UCSD-AML1 (cell line): ENCODE measurements around the gene ATOH8.
A peak's percentile ranks its signal among the peaks of the same experiment; 100 is the strongest.

ENCODE experiments used
- DNase-seq: peaks from one replicate; lab custom pipeline; 2025; ENCODE audit not compliant: unreplicated experiment; lab: John Stamatoyannopoulos, UW

Gene ATOH8

DNA sequence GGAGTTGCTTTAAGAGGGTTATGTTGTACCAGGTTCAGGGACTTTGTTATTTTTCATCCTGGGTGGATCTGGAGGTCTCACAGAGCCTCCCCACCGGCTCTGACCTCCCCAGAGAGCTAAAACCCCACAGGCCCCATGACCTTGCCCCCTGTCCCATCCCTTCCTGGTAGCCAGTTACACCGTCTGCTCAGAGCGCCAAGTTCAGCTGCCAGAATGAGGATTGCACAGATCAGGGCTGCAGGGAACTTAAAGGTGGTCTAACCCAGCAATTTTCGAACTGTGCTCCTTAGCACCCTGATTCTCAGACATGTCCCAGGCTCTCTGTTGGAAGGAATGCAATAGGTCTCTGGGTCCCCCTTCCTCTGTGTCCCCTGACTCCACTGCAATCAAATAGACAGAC, 32.1 kb downstream of the ATOH8 start:
- no peak for DNase-seq

DNA sequence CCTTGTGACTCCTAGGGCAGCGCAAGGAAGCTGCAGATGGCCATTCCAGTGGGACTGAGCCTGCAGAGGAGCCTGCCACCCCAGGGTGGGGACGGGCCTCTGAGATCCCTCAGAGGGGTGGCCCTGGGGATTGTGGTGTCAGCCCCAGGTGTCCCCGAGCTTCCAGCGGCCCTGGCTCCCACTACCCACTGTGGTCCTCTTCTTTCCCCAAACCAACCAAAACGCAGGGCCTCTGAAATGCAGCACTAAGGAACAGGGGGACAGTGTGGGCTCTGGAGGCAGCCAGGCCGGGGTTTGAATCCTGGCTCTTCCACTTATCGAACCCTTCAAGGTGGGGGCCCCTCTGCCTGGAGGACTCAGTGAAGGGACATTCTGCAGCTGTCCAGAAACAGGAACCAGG, 32.7 kb downstream of the ATOH8 start:
- DNase-seq, result no peak

DNA sequence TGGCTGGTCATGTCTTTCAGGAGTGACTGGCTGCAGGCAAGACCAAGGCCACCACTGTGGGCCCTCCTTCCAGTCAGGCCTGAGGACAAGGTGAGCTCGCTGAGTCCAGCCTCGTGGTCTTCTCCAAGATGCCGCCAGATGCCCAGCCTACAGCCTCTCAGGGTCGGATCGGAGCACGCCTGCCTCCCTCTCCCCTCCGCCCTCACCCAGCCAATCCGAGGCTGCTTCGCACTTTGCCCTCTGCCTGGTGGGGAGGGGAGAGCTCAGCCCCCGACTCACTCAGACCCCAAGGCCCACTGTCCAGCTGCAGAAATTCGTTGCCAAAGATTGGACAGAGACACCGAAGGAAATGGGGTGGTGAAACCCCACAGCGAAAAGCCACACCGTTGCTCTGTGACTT, 33.1 kb downstream of the ATOH8 start:
- no peak for DNase-seq

DNA sequence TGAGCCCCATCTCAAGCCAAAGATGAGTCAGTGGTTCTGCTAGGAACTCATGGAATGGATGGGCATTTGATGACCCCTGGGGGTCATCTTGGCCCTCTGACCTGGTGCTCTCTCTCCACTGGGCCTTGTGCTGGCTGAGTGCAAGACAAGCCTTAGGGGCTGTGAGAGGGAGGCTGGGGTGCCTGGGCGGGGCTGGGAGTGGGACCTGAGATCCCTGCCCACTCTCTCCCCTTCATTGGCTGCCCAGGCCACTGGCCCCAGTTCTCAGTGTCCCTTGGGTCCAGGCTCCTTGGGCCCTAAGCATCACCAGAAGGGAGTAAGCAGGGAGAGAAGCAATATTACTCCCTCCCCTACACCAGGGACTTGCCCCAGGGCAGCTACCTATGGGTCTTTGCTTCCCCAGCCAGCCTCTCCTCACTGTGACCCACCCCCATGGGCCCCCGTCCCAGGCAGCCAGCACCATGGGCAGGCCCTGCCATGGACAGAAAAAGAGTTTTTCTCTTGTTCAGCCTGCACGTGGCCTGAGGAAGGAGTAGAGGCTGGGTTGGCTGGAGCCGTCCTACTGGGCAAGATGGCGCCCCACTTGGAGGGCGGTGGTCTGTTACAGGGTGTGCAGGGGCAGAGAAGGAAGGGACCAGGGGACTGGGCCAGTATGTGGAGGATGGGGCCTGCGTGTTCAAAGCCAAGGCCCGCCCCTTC, 33.6 kb downstream of the ATOH8 start:
- DNase-seq, result no peak

DNA sequence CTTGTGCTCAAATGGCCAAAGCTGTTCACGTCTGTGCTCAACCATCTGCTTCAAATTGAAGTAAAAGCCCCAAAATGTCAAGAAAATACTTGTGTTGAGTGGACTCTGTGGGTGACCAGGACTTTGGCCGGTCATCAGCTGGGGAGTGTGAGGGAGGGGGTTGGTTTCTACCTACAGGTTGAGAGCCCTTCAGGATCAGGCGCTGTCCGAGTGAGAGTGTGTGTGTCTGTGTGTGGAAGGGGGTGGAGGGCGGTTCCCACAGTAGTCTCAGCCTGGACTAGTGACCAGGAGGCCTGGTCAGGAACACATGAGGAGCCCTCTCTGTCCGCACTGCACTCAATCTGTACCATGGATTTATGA, 34.2 kb downstream of the ATOH8 start:
- DNase-seq, result no peak

DNA sequence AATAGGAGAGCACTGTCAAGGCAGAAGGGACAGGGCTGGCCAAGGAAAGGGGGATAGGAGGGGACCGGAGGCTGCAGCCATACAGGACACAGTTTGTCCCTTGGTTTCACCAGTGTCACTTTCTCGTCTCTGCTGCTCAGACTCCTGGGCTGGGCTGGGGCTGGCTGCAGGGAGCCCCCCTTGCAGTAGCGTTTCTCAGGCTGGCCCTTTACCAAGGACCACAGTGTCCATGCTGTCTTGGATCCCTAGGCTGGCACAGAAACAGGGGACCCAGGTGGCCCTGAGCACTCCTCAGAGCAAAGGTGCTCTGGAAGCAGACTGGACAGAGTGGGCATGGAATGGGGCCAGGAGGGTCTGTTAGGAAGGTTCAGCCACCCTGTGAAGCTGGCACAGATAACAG, 34.8 kb downstream of the ATOH8 start:
- DNase-seq, result no peak

DNA sequence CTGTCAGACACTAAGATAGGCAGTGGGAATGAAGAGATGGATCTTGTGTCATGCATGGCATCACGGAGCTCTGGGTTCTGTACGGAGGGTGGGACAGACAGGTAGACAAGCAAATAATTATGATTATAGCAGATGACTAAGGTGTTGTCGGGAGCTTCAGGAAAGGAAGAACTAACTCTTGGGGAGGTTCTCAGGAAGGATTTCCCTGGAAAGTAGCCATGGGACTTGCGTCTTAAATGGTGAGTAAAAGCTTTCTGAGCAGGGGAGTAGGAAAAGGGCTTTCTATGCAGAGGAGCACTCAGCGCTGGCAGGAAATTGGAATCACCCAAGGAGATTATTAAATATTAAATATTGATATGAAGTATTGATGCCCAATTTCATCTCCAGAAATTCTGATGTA, 35.5 kb downstream of the ATOH8 start:
- DNase-seq, result no peak

DNA sequence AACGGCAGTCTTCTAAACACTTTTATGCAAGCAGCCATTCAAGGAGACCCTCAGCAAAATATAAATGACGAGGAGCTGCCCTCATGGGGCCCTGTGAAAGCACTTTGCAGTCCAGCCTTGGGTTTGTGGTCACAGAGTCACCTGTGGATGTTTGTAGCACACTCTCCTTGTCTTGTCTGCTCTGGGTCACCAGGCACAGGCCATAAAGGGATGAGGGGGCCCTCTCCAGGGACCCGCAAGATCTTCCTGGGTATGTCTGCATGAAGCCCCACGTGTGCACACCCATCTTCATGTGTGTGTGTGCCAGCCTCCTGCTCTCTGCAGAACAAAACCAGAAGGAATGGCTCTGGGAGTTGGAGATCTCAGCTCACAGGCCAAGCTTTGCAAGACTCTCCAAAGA, 36.2 kb downstream of the ATOH8 start:
- no peak for DNase-seq

DNA sequence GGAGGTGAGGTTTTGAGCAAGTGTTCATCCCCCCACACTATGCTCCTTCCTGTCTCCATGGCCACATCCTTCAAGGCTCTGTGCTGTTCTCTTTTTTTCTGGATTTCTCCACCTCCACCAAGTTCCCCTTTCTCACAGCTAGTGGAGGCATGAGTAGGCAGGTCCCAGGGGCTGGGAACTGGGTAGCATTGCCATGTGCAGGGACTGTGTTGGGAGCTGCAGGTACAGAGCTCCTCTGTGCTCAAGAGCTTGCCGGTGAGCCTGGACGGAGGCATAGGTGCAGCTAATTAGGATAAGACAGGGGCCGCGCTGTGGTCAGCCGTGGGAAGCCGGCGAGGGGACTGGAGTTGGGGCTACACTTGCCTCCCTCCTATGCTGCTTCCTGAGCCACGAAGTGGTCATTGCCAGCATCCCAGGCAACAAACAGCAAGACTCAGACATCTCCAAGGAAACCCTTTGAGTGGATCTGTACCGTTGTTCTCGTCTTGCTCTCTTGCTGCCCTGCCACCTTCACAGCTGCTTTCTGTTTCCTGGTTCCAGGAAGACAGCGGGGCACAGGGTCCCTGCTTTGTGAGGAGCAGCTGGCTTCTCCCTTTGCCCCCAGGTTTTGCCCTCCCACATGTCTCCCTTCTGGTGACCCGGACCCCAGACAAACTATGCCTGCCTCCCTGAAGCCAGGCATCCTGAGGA, 36.9 kb downstream of the ATOH8 start:
- DNase-seq, result peak; percentile 53

DNA sequence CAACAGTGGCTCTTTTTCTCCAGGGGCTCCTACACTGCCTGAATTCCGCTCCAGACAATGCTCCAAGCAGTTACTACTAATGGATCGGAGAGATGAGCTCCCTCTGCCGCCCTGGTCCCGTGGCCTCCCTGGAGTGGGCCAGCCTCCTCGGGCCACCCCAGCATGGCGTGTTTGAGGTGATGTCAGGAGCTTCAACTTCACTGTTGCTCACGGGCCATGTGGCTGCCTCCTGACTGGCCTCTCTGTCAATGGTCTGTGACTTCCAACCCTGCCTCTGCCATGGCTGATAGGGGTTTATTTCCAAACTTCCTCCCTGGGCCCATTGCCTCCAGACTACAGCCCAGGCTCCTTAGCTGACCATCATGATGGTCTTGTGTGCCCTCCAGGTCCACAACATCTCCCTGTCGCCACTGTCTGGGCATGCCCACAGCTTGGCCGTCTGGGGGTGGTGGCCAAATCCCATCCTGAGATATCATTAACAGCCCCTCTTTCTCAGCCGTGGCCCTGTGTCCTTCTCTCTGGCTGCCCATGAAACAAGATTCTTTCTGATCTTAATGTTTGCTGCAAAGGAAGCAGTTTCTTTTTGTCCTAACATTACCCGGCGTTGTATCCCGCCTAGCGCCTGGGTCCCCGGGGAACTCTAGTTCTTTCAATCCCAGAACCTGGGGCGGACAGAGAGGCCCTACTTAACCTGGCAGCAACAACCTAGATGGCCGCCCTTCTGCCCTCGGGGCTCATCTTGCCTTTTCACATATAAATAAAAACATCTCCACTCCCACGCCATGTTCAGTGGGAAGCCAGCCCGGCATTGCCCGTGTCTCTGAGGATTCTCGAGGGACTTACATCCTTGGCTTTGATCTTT, 38.1 kb downstream of the ATOH8 start:
- no peak for DNase-seq

DNA sequence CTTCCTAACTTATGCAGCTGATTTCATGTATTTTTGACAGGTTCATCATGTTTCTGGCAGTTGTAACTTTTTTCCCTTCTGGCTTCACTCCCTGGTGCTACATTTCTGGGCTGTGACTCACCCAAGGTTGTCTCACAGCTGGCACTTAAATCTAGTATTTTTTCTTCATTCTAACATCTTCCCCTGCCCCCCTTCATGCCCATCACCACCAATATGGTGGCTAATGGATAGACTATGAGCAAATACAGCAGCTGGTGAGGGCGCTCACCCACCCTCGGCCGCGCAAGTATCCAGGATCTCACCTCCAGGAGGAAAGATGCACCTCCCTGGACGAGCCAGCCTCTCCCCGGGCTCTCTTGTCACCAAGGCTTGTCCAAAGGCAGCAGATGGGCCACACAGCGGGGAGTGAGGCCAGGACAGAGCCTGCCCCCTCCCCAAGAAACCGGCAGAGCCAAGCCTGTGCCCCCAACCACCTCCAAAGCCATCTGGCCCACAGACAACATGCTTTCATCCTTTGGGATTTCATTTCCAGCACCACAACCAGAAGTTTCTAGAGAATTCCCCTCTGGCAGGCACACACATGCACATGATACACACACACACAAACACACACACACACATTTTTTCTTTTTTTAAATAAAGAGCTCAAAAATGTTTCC, 39.1 kb downstream of the ATOH8 start:
- DNase-seq, result no peak

DNA sequence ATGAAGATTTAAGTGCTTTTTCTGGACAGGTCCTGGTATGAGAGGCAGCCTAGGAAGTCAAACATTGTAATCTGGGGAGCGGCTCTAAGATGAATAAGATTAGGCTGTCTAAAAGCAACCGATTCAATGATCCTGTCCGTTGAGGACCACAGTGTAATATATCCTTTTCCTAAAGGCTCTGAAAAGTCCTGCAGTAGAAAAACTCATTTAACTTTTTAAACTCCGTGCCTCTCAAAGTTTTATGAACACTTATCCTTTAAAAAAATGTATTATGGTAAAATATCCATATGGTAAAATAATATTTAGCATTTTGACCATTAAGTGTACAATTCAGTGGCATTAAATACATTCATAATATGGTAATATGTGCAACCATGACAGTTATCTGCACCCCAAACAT, 39.8 kb downstream of the ATOH8 start:
- no peak for DNase-seq

DNA sequence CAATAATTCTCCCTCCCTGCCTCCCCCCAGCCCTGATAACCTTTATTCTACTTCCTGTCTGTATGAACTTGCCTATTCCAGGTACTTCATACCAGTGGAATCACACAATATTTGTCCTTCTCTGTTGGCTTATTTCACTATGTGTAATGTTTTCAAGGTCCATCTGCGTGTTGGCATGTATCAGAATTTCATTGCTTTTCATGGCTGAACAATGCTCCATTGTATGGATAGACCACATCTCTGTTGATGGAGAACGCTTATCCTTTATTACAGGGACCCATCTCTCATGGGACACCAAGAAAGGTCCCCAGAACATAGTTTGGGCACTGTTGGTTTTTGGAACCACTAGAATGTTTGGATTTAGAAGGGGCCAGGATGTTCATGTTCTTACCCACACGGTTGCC, 40.2 kb downstream of the ATOH8 start:
- DNase-seq, result no peak

DNA sequence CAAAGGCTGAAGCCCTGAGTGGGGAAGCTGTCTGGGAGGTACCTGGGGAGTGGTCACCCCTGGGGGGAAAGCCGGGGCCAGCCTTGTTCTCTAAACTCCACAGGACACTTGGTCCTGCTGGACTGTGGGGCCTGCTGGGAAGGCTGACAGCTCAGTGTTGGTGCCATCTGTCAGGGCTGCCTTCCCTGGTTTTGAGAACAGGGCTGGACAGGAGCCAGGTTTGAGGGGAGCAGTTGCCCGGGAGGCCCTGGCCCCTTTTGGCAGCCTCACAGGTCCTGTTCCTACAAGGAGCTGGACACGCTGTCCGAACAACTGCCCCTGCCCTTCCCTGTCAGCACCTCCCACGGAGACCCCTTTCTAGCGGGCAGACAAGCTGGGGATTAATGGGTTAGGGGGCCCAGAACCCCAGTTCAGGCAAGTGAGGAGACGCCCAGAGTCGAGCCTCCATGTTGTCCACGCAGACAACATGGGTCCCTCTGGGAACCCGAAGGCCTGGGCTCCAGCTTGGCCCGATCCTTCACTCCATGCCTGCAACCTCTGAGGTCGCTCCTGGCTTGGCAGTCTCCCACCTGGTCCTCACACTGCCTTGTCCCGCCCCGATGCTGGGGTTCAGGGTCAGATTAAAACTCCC, 40.8 kb downstream of the ATOH8 start:
- DNase-seq, result no peak

DNA sequence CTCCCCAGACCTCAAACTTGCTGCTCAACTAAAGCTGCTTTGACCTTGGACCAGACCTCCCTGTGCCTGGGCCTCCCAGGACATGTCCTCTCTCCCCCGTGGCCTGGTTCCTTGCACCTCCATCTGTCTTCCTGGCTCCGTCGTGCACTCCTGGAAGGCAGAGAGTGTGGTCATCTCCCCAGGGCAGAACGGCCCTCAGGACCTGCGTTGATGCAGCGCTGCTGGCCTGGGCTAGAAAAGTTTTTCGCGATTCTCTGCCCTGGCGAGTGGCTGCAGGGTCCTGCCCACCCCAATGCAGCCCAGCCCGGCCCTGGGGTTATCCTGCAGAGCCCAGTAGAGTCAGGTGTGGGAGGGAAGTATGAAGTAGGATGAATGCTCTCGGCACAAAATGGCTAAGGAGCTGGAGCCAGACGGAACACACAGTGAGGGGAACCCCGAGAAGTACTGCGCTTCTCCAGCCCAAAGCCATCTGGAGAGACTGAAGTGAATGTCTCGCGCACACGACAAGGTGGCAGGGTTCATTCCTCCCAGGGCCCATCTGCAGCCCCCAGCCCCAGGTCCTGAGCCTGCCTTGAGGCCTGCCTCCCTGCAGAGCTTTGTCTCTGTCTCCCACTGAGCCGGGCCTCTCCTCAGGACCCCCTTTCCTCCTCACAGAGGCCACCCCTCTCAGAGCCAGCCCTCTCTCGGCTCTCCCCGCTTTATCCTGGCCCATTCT, 41.7 kb downstream of the ATOH8 start:
- DNase-seq, result no peak

DNA sequence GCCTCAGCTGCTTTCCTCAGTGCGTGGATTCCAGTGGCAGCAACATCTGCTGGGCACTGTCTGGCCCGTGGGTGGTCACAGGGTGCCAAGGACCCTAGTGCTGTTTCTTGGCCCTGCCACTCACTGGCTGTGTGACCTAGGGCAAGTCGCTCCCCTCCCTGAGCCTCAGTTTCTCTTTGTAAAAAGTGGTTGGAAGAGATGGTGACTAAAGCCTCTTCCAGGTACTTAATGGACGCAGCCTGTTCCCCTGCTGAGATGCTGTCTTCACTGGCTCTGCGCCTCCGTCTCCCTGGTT, 42.2 kb downstream of the ATOH8 start:
- no peak for DNase-seq

DNA sequence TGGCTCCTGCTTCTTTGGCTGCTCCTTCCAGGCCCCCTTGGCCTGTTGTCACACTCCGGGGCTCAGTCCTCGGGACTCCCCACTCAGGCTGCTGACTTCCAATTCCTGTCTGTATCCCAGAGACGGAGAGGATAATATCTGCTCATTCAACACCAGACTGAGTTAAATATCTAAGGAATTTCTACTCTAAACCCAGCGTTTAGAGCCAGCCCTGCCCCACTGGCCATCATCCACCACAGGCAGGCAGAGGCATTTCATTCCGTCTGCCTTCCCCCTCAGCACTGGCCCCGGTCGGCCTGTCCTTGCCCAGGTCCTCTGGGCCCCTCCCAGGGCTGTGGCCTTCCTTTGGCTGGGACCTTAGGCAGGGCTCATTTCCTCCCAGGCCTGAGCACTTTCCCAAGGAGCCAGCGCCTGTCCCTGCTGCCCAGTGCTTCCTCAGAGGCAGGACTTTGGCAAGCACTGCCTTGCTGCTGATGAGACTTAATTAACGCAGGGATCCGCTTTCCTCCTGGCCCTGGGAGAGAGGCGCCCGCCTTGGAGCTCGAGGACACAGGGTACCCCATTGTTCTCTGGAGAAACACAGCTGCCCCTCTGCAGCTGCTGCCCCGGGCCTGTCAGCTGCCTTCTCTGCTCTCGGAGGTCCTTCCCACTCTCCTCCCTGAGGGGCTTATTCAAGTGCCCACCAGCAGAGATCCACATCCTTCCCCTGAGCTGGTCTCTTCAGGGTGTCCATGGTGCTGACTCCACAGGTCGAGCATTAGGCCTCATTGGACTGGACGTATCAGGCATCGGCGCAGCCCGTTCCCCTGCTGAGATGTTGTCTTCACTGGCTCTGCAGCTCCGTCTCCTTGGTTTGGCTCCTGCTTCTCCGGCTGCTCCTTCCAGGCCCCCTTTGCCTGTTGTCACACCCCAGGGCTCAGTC, 42.8 kb downstream of the ATOH8 start:
- DNase-seq, result no peak

DNA sequence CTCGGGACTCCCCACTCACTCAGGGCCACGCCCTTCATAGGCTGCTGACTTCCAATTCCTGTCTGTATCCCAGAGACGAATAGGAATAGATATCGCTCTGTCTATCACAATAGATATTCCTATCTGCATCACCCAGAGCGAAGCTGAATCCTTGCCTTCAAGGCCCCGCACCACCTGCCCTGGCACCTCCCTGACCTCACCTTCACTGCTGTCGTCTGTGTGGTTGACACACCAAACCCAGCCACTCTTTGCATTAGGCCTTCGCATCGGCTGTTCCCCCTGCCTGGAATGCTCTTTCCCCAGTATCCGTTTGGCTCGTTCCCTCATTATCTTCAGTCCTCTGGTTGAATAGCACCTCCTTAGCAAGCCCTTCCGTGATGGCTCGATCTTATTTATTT, 43.5 kb downstream of the ATOH8 start:
- DNase-seq, result no peak

DNA sequence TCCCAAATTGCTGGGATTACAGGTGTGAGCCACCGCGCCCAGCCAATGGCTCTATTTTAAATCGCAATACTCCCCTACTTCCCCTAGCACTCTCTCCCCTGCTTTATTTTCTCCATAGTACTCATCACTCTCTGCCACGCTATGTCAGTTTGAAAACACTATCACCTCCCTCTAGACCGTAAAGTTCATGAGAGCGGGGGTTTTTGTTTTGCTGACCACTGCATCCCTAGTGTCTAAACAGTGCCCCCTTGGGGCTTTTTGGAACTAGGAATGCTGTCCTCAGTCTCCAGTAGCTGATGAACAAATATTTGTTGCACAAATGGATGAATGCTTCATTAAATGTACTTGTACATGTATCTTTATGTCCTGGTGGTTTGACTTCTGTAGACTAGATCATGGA, 44.1 kb downstream of the ATOH8 start:
- no peak for DNase-seq
